GM21786 (cell line): ENCODE data around the gene FHOD3.

Source experiments
- ATAC-seq: cut with Tn5 transposase; IDR thresholded peaks from one replicate; pipeline ENCODE4 v1.9.1; 2021; ENCODE audit not compliant: unreplicated experiment

FHOD3 gene

GRCh38 chr18:36465276-36465675, 167.8 kb downstream of the FHOD3 start:
- ATAC-seq: no peak

- ATAC-seq: no peak
Measured at GRCh38 chr18:36465970-36466369, 168.5 kb downstream of the FHOD3 start.

GRCh38 chr18:36467614-36468013, 170.1 kb downstream of the FHOD3 start:
- ATAC-seq: no peak

- no peak for ATAC-seq
Measured at GRCh38 chr18:36468161-36468560, 170.6 kb downstream of the FHOD3 start.

- no peak for ATAC-seq
Measured at GRCh38 chr18:36469461-36469860, 171.9 kb downstream of the FHOD3 start.

- ATAC-seq: no peak
Measured at GRCh38 chr18:36470896-36471295, 173.4 kb downstream of the FHOD3 start.

GRCh38 chr18:36471393-36471792, 173.9 kb downstream of the FHOD3 start:
- ATAC-seq: no peak

GRCh38 chr18:36476433-36476832, 178.9 kb downstream of the FHOD3 start:
- ATAC-seq: no peak

- ATAC-seq: no peak
Measured at GRCh38 chr18:36477776-36478175, 180.3 kb downstream of the FHOD3 start.

GRCh38 chr18:36481201-36481657, 183.7 kb downstream of the FHOD3 start:
- ATAC-seq: no peak

- no peak for ATAC-seq
Measured at GRCh38 chr18:36481935-36482334, 184.4 kb downstream of the FHOD3 start.

- ATAC-seq: no peak
Measured at GRCh38 chr18:36484591-36484990, 187.1 kb downstream of the FHOD3 start.

- ATAC-seq: no peak
Measured at GRCh38 chr18:36485772-36486171, 188.3 kb downstream of the FHOD3 start.

- ATAC-seq: no peak
Measured at GRCh38 chr18:36488131-36488530, 190.6 kb downstream of the FHOD3 start.

GRCh38 chr18:36490897-36491296, 193.4 kb downstream of the FHOD3 start:
- no peak for ATAC-seq

GRCh38 chr18:36492604-36493329, 195.3 kb downstream of the FHOD3 start:
- ATAC-seq: no peak

- no peak for ATAC-seq
Measured at GRCh38 chr18:36493349-36494159, 196.0 kb downstream of the FHOD3 start.

- no peak for ATAC-seq
Measured at GRCh38 chr18:36494160-36494437, 196.6 kb downstream of the FHOD3 start.

- no peak for ATAC-seq
Measured at GRCh38 chr18:36496022-36496421, 198.5 kb downstream of the FHOD3 start.

- peak; percentile 88 for ATAC-seq
Measured at GRCh38 chr18:36499938-36500337, 202.4 kb downstream of the FHOD3 start.

- no peak for ATAC-seq
Measured at GRCh38 chr18:36501100-36501499, 203.6 kb downstream of the FHOD3 start.

GRCh38 chr18:36503477-36503876, 206.0 kb downstream of the FHOD3 start:
- ATAC-seq: no peak
